Measurements from ENCODE around the gene C19orf85.
A peak's percentile ranks its signal among the peaks of the same experiment; 100 is the strongest.

The C19orf85 gene

GRCh38 chr19:55464662-55465054 lies at the start of gene C19orf85:
Gene C19orf85, minus strand, starts transcription at chr19:55464751. Its CDS starts 197 bp downstream, at chr19:55464554.
- H3K9ac ChIP-seq = 0 out of 2 replicates have a peak within 1 kb of the TSS, but pooled peaks have one; percentile 57

GRCh38 chr19:55508120-55508519 lies 43.6 kb upstream of the C19orf85 start:
- Histone ChIP-seq H4K20me1 (no peaks in the 10 kb centered on the region), H3K4me1 (peaks cover 50% of the 10 kb centered on the region), H3K9me3 (peaks cover 4% of the 10 kb centered on the region; the same call in 1 of the 2 replicates), H3K27ac (no peak overlapping the region), H3K27me3 (no peaks in the 10 kb centered on the region), H3K4me3 (no peak overlapping the region), H3K4me2 (peak overlapping the region; percentile 9; the same call in 1 of the 2 replicates), H3K36me3 (no peaks in the 10 kb centered on the region), H3K9ac (no peak overlapping the region)
- no peak for TF ChIP-seq Cebpa-rat (IDR thresholded peaks at IDR 0.05)

More at GRCh38 chr19:55464662-55465054, at the start of gene C19orf85:
- Histone ChIP-seq H3K4me3 (no peak within 1 kb of the TSS), H4K20me1 (peaks cover 12% of the 10 kb centered on the region), H3K27me3 (no peaks in the 10 kb centered on the region), H3K36me3 (no peaks in the 10 kb centered on the region), H3K4me2 (peak within 1 kb of the TSS; percentile 44), H3K27ac (peak within 1 kb of the TSS; percentile 45; the same call in 1 of the 2 replicates), H3K4me1 (peaks cover 39% of the 10 kb centered on the region), H3K9me3 (no peaks in the 10 kb centered on the region)
- no peak for TF ChIP-seq Cebpa-rat (IDR thresholded peaks at IDR 0.05)

DNA sequence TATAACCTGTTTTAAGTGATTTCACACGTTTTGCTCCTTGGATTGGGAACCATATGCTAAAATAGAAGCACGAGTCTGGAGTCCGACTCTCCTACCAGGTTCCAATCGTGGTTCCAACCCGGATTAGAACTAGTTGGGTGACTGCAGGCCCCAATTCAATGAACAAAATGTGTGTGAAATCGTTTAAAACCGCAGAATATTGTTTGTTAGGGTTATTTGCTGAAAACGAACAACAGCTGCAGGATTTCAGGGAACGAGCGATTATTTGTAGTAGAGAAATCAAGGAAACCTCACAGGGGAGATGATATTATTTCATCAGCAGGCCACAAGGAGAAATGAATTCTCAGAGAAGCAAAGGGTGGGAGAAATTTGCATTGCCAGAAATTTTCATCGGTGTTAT lies 40.4 kb upstream of the C19orf85 start:
- no peak for TF ChIP-seq Cebpa-rat (IDR thresholded peaks at IDR 0.05)

GRCh38 chr19:55504252-55504603 lies 39.7 kb upstream of the C19orf85 start:
- no peaks in the 10 kb centered on the region for H3K27me3 ChIP-seq
- H3K4me3 ChIP-seq = peak overlapping the region; percentile 65
- peaks cover 40% of the 10 kb centered on the region for H3K4me1 ChIP-seq
- TF ChIP-seq Cebpa-rat (IDR thresholded peaks at IDR 0.05) = no peak
- peak overlapping the region; percentile 77 for H3K9ac ChIP-seq
- H3K27ac ChIP-seq = peak overlapping the region; percentile 77
- H3K36me3 ChIP-seq = no peaks in the 10 kb centered on the region
- H4K20me1 ChIP-seq = no peaks in the 10 kb centered on the region
- peak overlapping the region; percentile 78 for H3K4me2 ChIP-seq
- peaks cover 4% of the 10 kb centered on the region; the same call in 1 of the 2 replicates for H3K9me3 ChIP-seq

More for the DNA sequence above, 40.4 kb upstream of the C19orf85 start:
- no peak overlapping the region for H3K4me2 ChIP-seq
- H3K27ac ChIP-seq = no peak overlapping the region
- H3K9me3 ChIP-seq = peaks cover 4% of the 10 kb centered on the region; the same call in 1 of the 2 replicates
- no peaks in the 10 kb centered on the region for H3K27me3 ChIP-seq
- H4K20me1 ChIP-seq = no peaks in the 10 kb centered on the region
- H3K4me1 ChIP-seq = peaks cover 38% of the 10 kb centered on the region
- H3K4me3 ChIP-seq = no peak overlapping the region
- no peaks in the 10 kb centered on the region for H3K36me3 ChIP-seq
- no peak overlapping the region for H3K9ac ChIP-seq

- peaks cover 35% of the 10 kb centered on the region for H3K4me1 ChIP-seq
- peak overlapping the region; percentile 77 for H3K27ac ChIP-seq
- H3K36me3 ChIP-seq = no peaks in the 10 kb centered on the region
- no peak for TF ChIP-seq Cebpa-rat (IDR thresholded peaks at IDR 0.05)
- peaks cover 4% of the 10 kb centered on the region; the same call in 1 of the 2 replicates for H3K9me3 ChIP-seq
- no peaks in the 10 kb centered on the region for H3K27me3 ChIP-seq
- no peaks in the 10 kb centered on the region for H4K20me1 ChIP-seq
- peak overlapping the region; percentile 78 for H3K4me2 ChIP-seq
- H3K9ac ChIP-seq = peak overlapping the region; percentile 77
- peak overlapping the region; percentile 65 for H3K4me3 ChIP-seq
Observed at GRCh38 chr19:55503502-55504251, 39.1 kb upstream of the C19orf85 start.

DNA sequence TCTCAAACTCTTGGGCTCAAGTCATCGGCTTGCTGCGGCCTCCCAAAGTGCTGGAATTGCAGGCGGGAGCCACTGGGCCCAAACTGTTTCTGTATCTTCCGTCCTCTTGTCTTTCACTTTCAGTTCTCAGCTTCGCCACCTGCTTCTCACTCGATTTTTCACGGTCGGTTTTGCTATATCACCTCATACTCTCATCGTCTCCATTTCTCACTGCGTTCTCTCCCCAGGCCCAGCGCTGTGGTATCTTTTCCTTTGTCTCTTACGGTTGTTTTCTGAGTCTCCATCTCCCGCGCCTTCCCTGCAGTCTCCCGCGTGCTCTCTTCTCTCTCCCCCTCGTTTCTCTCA lies 38.6 kb upstream of the C19orf85 start:
- no peaks in the 10 kb centered on the region for H4K20me1 ChIP-seq
- H3K4me2 ChIP-seq = peak overlapping the region; percentile 78
- no peak for TF ChIP-seq Cebpa-rat (IDR thresholded peaks at IDR 0.05)
- H3K4me3 ChIP-seq = peak overlapping the region; percentile 65
- no peaks in the 10 kb centered on the region for H3K36me3 ChIP-seq
- H3K9me3 ChIP-seq = peaks cover 4% of the 10 kb centered on the region; the same call in 1 of the 2 replicates
- H3K27me3 ChIP-seq = no peaks in the 10 kb centered on the region
- H3K27ac ChIP-seq = peak overlapping the region; percentile 77
- peaks cover 30% of the 10 kb centered on the region for H3K4me1 ChIP-seq
- peak overlapping the region; percentile 77 for H3K9ac ChIP-seq

DNA sequence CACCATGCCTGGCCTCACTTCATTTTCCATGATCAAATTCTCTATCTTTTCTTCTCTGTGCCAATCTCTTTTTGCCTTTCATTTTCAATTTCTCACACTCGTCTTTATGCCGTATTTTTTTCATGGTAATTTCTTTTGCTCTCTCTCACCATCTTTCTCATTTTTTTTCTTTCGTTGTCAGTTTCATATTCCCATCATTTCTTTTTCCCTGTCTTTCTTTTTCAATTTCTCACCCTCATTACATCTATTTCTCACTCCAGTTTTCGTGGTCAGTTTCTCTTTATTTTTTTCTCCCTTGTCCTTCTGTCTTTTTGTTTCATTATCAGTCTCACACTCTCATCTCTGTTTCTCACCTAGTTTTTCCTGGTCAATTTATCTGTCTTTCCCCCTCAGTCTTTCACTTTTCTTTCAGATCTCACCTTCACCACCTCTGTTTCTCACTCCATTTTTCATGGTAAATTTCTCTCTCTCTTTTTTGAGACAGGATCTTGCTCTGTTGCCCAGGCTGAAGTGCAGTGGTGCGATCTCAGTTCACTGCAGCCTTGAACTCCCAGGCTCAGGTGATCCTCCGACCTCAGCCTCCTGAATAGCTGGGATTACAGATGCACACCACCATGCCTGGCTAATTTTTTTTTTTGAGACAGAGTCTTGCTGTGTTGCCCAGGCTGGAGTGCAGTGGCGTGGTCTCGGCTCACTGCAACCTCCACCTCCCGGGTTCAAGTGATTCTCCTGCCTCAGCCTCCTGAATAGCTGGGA lies 37.8 kb upstream of the C19orf85 start:
- H3K27ac ChIP-seq = no peak overlapping the region
- no peak overlapping the region for H3K4me3 ChIP-seq
- no peaks in the 10 kb centered on the region for H3K27me3 ChIP-seq
- no peak overlapping the region for H3K4me2 ChIP-seq
- H3K9me3 ChIP-seq = peaks cover 4% of the 10 kb centered on the region; the same call in 1 of the 2 replicates
- H4K20me1 ChIP-seq = no peaks in the 10 kb centered on the region
- TF ChIP-seq Cebpa-rat (IDR thresholded peaks at IDR 0.05) = no peak
- H3K9ac ChIP-seq = no peak overlapping the region
- H3K4me1 ChIP-seq = peaks cover 26% of the 10 kb centered on the region
- no peaks in the 10 kb centered on the region for H3K36me3 ChIP-seq

- Histone ChIP-seq H3K4me3 (no peak overlapping the region), H3K9me3 (peaks cover 4% of the 10 kb centered on the region; the same call in 1 of the 2 replicates), H3K4me1 (peaks cover 26% of the 10 kb centered on the region), H3K4me2 (peak overlapping the region; percentile 21), H3K36me3 (no peaks in the 10 kb centered on the region), H4K20me1 (no peaks in the 10 kb centered on the region), H3K27ac (no peak overlapping the region), H3K27me3 (no peaks in the 10 kb centered on the region), H3K9ac (no peak overlapping the region)
- TF ChIP-seq Cebpa-rat (IDR thresholded peaks at IDR 0.05) = no peak
Observed at GRCh38 chr19:55500368-55500952, 35.9 kb upstream of the C19orf85 start.

- Histone ChIP-seq H3K4me3 (no peak overlapping the region), H4K20me1 (no peaks in the 10 kb centered on the region)
- no peak for TF ChIP-seq Cebpa-rat (IDR thresholded peaks at IDR 0.05)
Observed at GRCh38 chr19:55498246-55498840, 33.8 kb upstream of the C19orf85 start.

More at GRCh38 chr19:55498246-55498840, 33.8 kb upstream of the C19orf85 start:
- peaks cover 2% of the 10 kb centered on the region; the same call in 1 of the 2 replicates for H3K9me3 ChIP-seq
- H3K4me1 ChIP-seq = peaks cover 17% of the 10 kb centered on the region
- no peaks in the 10 kb centered on the region for H3K27me3 ChIP-seq
- H3K27ac ChIP-seq = no peak overlapping the region
- no peaks in the 10 kb centered on the region for H3K36me3 ChIP-seq
- no peak overlapping the region for H3K9ac ChIP-seq
- no peak overlapping the region for H3K4me2 ChIP-seq
